HUES64 (cell line): ENCODE results near the gene PIGW.

Experiments used
- H3K27ac ChIP-seq: 2 replicates; pipeline ENCODE4 v1.7.0; 2013; ENCODE audit warnings: low read depth, low read length, inconsistent platforms
- H3K27me3 ChIP-seq: 2 replicates; pipeline ENCODE4 v1.6.1; 2013; ENCODE audit warnings: mild to moderate bottlenecking, low read length; ENCODE audit not compliant: insufficient read depth
- H3K36me3 ChIP-seq: 2 replicates; pipeline ENCODE4 v1.6.1; 2013; ENCODE audit warnings: mild to moderate bottlenecking, low read length; ENCODE audit not compliant: insufficient read depth
- H3K4me1 ChIP-seq: 2 replicates; pipeline ENCODE4 v1.6.1; 2013; ENCODE audit warnings: mild to moderate bottlenecking, low read length, moderate library complexity; ENCODE audit not compliant: insufficient read depth
- H3K4me3 ChIP-seq: 2 replicates; pipeline ENCODE4 v1.5.1; 2013; ENCODE audit warnings: mild to moderate bottlenecking, low read length, moderate library complexity
- H3K9ac ChIP-seq: 2 replicates; pipeline ENCODE4 v1.6.1; 2013; ENCODE audit warnings: mild to moderate bottlenecking, low read depth, low read length
- H3K9me3 ChIP-seq: 2 replicates; pipeline ENCODE4 v1.6.1; 2013; ENCODE audit warnings: low read depth, low read length; ENCODE audit not compliant: insufficient read depth
- WGBS: fragments of 150-250, 120-280 bp; methylation state at CpG from one replicate; pipeline ENCODE4 v1.1.7; 2013; ENCODE audit warnings: missing lambda C conversion rate; 5-methylcytosine and 5-hydroxymethylcytosine counted together

The PIGW gene

GRCh38 chr17:36509272-36509985 lies 25.4 kb upstream of the PIGW start:
- H3K9ac ChIP-seq = no peak overlapping the region
- H3K27me3 ChIP-seq = no peaks in the 10 kb centered on the region
- peaks cover 95% of the 10 kb centered on the region for H3K36me3 ChIP-seq
- 94% methylated on average over 9 of the region's 9 CpGs for WGBS
- H3K4me3 ChIP-seq = no peak overlapping the region
- H3K4me1 ChIP-seq = no peaks in the 10 kb centered on the region
- no peak overlapping the region for H3K27ac ChIP-seq
- no peaks in the 10 kb centered on the region for H3K9me3 ChIP-seq

DNA sequence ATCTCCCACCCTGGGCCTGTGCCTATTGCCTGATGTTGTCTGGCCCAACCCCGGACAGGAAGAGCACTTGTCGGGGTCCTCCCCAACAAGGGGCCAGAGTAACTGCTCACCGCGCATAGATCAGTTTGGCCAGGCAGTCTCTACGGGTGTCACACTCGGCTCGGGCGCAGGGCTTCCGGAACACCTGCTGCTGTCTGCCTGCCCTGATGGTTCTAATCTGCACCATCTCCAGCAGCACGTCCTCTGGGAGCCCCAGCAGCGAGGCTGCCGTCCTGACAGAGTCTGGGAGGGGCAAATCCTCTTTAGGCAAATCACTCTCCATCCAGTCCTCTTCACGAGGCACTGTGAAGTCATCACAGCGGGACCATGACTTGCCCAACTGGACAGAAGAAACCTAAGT lies 24.2 kb upstream of the PIGW start:
- Histone ChIP-seq H3K9ac (no peak overlapping the region), H3K27ac (no peak overlapping the region), H3K9me3 (no peaks in the 10 kb centered on the region), H3K4me3 (no peak overlapping the region), H3K27me3 (no peaks in the 10 kb centered on the region), H3K4me1 (no peaks in the 10 kb centered on the region), H3K36me3 (peaks cover 95% of the 10 kb centered on the region)
- 90% methylated on average over 14 of the region's 14 CpGs for WGBS

DNA sequence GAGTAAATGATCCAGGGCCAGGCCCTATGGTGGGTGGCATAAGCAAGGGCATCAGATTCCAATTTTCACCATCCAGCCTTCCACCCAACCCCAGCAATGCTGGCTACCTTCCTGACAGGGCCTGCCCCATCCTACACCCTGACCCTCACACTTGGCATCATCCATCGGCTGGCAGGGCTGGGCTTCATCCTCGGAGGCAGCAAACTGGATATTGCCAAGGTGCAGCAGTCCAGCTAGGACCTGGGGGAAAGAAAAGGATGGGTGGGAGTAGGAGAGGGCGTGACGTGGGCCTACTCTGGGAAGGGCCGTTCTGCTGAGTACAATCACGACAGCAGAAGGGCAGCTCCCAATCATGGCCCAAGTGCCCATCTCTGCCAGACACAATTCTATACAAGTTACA lies 23.6 kb upstream of the PIGW start:
- H3K9ac ChIP-seq = no peak overlapping the region
- no peaks in the 10 kb centered on the region for H3K4me1 ChIP-seq
- H3K4me3 ChIP-seq = no peak overlapping the region
- H3K27me3 ChIP-seq = no peaks in the 10 kb centered on the region
- peaks cover 95% of the 10 kb centered on the region for H3K36me3 ChIP-seq
- H3K27ac ChIP-seq = no peak overlapping the region
- H3K9me3 ChIP-seq = no peaks in the 10 kb centered on the region
- 97% methylated on average over 6 of the region's 6 CpGs for WGBS

DNA sequence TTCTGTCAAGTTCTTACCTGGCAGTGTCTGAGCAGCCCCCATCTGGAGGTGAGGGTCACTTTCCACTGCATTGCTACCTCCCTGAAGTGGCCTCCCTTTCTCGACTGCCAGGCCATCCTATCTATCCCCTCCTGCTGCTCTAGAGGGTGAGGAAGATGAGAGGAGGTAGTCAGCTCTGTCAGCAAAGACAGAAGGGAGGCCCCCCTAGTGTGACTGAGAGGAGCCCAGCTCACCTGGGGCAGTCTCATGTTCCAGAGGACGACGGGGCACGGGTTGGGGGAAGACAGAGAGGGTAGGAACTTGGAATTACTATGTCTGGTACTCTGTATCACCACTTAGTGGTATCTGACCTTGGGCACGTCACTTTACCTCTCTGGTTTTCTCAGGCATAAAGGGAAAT lies 22.1 kb upstream of the PIGW start:
- 94% methylated on average over 4 of the region's 5 CpGs for WGBS
- Histone ChIP-seq H3K4me1 (no peaks in the 10 kb centered on the region), H3K27ac (no peak overlapping the region), H3K36me3 (peaks cover 93% of the 10 kb centered on the region), H3K9ac (no peak overlapping the region), H3K9me3 (no peaks in the 10 kb centered on the region), H3K27me3 (no peaks in the 10 kb centered on the region), H3K4me3 (no peak overlapping the region)

DNA sequence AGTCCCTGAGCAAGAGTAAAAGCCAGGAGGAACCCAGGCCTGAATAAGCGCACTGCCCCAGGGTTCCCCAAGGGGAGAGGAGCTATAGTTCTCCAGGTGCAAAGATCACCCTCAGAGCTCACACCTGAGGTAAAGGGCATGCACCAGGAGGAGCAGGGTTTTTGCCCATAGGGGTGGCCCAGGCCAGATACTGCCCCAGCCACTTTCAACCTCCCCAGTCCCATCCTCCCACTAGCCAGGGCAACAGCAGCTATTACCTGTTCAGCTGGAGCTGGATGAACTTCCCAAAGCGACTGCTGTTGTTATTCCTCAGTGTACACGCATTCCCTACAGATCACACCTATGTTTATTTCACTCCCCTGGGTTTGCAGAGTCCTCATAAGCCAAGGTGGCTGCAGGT lies 19.9 kb upstream of the PIGW start:
- Histone ChIP-seq H3K36me3 (peaks cover 92% of the 10 kb centered on the region), H3K27ac (no peak overlapping the region), H3K4me1 (no peaks in the 10 kb centered on the region), H3K9ac (no peak overlapping the region), H3K9me3 (no peaks in the 10 kb centered on the region), H3K27me3 (no peaks in the 10 kb centered on the region), H3K4me3 (no peak overlapping the region)
- 96% methylated on average over 3 of the region's 3 CpGs for WGBS

DNA sequence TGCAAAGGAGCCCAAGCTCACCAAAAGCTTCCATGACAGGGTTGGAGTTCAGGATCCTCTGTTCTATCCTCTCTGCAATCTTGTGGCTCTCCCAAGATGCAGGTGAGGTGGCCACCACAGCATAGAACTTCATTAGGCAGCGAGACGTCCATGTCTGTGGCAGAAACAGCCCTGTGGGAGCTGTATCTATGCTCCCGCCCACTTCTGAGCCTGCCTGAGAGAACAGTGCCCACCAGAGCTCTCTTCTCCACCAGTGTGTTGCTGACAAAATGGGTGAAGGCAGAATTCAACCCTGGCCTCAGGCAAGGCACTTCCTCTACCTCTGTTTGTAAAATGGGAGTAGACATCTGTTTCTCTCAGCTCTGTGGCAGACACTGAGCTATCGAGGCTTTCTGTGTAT lies 18.9 kb upstream of the PIGW start:
- H3K9me3 ChIP-seq = no peaks in the 10 kb centered on the region
- H3K9ac ChIP-seq = no peak overlapping the region
- no peaks in the 10 kb centered on the region for H3K4me1 ChIP-seq
- H3K36me3 ChIP-seq = peaks cover 92% of the 10 kb centered on the region
- H3K27me3 ChIP-seq = no peaks in the 10 kb centered on the region
- 91% methylated on average over 3 of the region's 4 CpGs for WGBS
- H3K4me3 ChIP-seq = no peak overlapping the region
- H3K27ac ChIP-seq = no peak overlapping the region

- WGBS = 95% methylated on average over 2 of the region's 2 CpGs
Observed at GRCh38 chr17:36523113-36523512, 11.7 kb upstream of the PIGW start.

DNA sequence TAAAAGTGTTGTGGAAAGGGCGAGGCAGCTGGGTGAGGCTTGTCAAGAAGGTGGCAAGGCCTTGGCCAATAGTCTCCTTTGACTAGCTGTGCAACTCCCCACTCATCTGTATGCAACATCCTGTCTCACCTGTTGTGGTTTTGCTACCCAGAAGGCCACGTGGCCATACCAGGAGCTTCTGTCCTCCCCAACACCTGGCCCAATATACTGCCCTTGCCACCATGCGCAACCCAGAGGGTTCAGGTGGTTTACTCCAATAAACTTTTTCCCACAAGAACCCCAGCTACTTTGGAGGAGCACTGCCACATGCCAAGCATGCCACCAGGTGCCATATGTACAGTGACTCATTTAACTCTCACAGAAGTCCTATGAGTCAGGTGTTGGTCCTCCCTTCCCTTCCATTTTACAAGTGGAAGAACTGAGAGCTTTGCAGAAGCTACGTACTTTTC lies 10.3 kb upstream of the PIGW start:
- no peak overlapping the region for H3K4me3 ChIP-seq
- no peaks in the 10 kb centered on the region for H3K9me3 ChIP-seq
- peaks cover 95% of the 10 kb centered on the region for H3K36me3 ChIP-seq
- H3K4me1 ChIP-seq = no peaks in the 10 kb centered on the region
- no peak overlapping the region for H3K9ac ChIP-seq
- no peak overlapping the region for H3K27ac ChIP-seq
- no peaks in the 10 kb centered on the region for H3K27me3 ChIP-seq
- WGBS = 94% methylated on average over 4 of the region's 4 CpGs

More at GRCh38 chr17:36523113-36523512, 11.7 kb upstream of the PIGW start:
- Histone ChIP-seq H3K4me1 (no peaks in the 10 kb centered on the region), H3K27me3 (no peaks in the 10 kb centered on the region), H3K4me3 (no peak overlapping the region), H3K36me3 (peaks cover 93% of the 10 kb centered on the region), H3K9ac (no peak overlapping the region), H3K9me3 (no peaks in the 10 kb centered on the region), H3K27ac (no peak overlapping the region)

- H3K9ac ChIP-seq = no peak overlapping the region
- no peaks in the 10 kb centered on the region for H3K9me3 ChIP-seq
- no peak overlapping the region for H3K27ac ChIP-seq
- H3K4me1 ChIP-seq = no peaks in the 10 kb centered on the region
- H3K27me3 ChIP-seq = no peaks in the 10 kb centered on the region
- H3K4me3 ChIP-seq = no peak overlapping the region
- 96% methylated on average over 2 of the region's 2 CpGs for WGBS
- peaks cover 95% of the 10 kb centered on the region for H3K36me3 ChIP-seq
Observed at GRCh38 chr17:36525113-36525512, 9.7 kb upstream of the PIGW start.

- 94% methylated on average over 6 of the region's 6 CpGs for WGBS
Observed at GRCh38 chr17:36525888-36526287, 8.9 kb upstream of the PIGW start.

GRCh38 chr17:36527621-36528250 lies 7.1 kb upstream of the PIGW start:
- Histone ChIP-seq H3K4me1 (no peaks in the 10 kb centered on the region), H3K27me3 (no peaks in the 10 kb centered on the region), H3K27ac (no peak overlapping the region), H3K36me3 (peaks cover 96% of the 10 kb centered on the region), H3K9ac (no peak overlapping the region), H3K4me3 (no peak overlapping the region), H3K9me3 (no peaks in the 10 kb centered on the region)
- 95% methylated on average over 7 of the region's 7 CpGs for WGBS

More at GRCh38 chr17:36525888-36526287, 8.9 kb upstream of the PIGW start:
- H3K27ac ChIP-seq = no peak overlapping the region
- no peak overlapping the region for H3K9ac ChIP-seq
- no peaks in the 10 kb centered on the region for H3K27me3 ChIP-seq
- no peak overlapping the region for H3K4me3 ChIP-seq
- no peaks in the 10 kb centered on the region for H3K4me1 ChIP-seq
- H3K9me3 ChIP-seq = no peaks in the 10 kb centered on the region
- peaks cover 94% of the 10 kb centered on the region for H3K36me3 ChIP-seq
